ENCODE measurements around the gene ARHGEF10L.
A peak's percentile ranks its signal among the peaks of the same experiment; 100 is the strongest.

Gene ARHGEF10L

GRCh38 chr1:17597651-17598050 is 58.2 kb downstream of the ARHGEF10L start:
- TF ChIP-seq GATA2 (IDR thresholded peaks at IDR 0.05; ENCODE audit: low read depth, low read length) = no peak
- TF ChIP-seq GATA3 (IDR thresholded peaks at IDR 0.05; ENCODE audit: low read depth, low read length) = no peak

DNA sequence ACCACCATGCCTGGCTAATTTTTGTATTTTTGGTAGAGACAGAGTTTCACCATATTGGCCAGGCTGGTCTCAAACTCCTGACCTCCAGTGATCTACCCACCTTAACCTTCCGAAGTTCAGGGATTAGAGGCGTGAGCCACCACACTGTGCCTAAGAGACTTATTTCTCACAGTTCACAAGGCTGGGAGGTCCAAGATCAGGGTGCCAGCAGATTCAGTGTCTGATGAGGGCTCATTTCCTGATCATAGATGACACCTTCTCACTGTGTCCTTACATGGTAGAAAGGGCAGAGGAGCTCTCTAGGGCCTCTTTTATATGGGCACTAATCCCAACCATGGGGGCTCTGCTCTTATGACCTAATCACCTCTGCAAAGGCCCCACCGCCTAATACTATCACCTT is 58.8 kb downstream of the ARHGEF10L start:
- TF ChIP-seq GATA2 (IDR thresholded peaks at IDR 0.05; ENCODE audit: low read depth, low read length) (no peak), GATA3 (IDR thresholded peaks at IDR 0.05; ENCODE audit: low read depth, low read length) (no peak)

DNA sequence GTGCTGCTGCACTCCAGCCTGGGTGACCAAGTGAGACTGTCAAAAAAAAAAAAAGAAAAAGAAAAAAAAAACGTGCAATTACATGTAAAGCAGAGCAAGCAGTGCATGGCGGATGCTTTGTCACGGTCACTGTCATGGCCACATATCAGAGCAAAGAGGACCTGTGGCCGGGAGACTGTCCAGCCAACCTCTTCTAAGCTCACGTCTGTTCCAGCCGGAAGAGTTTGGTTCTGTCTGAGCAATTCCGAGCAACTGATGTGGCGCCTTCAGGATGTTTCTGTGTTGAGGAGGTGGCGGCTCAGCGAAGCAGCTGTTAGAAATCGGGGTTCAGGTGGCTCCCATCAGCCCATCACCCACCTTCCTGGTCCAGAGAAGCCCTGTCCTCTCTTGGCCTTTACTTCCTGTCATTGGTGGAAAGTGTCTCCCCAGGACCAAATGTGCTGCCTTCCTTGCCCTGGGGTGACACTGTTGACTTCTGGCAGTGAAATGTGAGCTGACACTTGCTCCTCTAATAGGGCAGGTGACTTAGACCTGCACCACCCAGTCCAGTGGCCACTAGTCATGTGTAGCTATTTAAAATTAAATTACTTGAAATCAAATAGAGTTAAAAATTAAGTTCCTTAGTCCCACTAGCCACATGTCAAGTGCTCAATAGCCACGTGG is 59.9 kb downstream of the ARHGEF10L start:
- TF ChIP-seq GATA3 (IDR thresholded peaks at IDR 0.05; ENCODE audit: low read depth, low read length) (no peak), GATA2 (IDR thresholded peaks at IDR 0.05; ENCODE audit: low read depth, low read length) (no peak)

GRCh38 chr1:17599954-17600300 is 60.4 kb downstream of the ARHGEF10L start:
- TF ChIP-seq GATA2 (IDR thresholded peaks at IDR 0.05; ENCODE audit: low read depth, low read length) = no peak
- TF ChIP-seq GATA3 (IDR thresholded peaks at IDR 0.05; ENCODE audit: low read depth, low read length) = no peak

GRCh38 chr1:17600321-17600720 is 60.8 kb downstream of the ARHGEF10L start:
- TF ChIP-seq GATA2 (IDR thresholded peaks at IDR 0.05; ENCODE audit: low read depth, low read length) = no peak
- TF ChIP-seq GATA3 (IDR thresholded peaks at IDR 0.05; ENCODE audit: low read depth, low read length) = no peak

DNA sequence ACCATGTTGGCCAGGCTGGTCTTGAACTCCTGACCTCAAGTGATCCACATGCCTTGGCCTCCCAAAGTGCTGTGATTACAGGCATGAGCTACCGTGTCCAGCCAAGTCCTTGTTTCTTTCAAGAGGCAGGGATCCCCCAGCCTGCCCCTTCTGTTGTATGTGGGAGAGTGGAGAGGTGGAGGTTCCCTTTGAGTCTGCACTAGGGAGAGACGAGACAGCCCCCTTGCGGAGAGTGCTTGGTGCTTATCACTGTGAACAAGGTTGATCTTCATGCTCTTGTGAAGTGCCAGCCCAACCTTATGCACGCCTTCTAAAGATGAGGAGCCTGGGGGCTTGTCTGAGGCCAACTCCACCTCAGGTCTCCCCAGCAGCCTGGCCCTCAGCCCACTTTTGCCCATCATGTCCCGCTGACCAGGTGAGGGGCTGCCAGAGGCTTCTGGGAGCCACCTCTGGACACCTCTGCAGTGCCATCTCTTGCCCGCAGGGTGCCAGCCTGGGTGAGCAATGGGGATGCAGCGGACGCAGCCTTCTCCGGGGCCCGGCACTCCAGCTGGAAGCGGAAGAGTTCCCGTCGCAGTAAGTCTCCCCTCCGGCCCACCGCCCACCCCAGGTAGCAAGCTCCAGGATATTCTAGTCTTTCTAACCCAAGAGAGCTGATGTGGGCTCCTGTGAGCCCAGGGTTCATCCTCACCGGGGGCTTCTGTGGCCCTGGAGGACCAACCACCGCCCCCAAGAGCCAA is 62.3 kb downstream of the ARHGEF10L start:
- no peak for TF ChIP-seq GATA3 (IDR thresholded peaks at IDR 0.05; ENCODE audit: low read depth, low read length)
- no peak for TF ChIP-seq GATA2 (IDR thresholded peaks at IDR 0.05; ENCODE audit: low read depth, low read length)

- TF ChIP-seq GATA2 (IDR thresholded peaks at IDR 0.05; ENCODE audit: low read depth, low read length) (peak; percentile 63; the same call in 1 of the 2 replicates), GATA3 (IDR thresholded peaks at IDR 0.05; ENCODE audit: low read depth, low read length) (no peak)
Observed at GRCh38 chr1:17603091-17603841, 63.8 kb downstream of the ARHGEF10L start.

- TF ChIP-seq GATA3 (IDR thresholded peaks at IDR 0.05; ENCODE audit: low read depth, low read length) = no peak
- no peak for TF ChIP-seq GATA2 (IDR thresholded peaks at IDR 0.05; ENCODE audit: low read depth, low read length)
Observed at GRCh38 chr1:17605582-17606344, 66.3 kb downstream of the ARHGEF10L start.

- TF ChIP-seq GATA2 (IDR thresholded peaks at IDR 0.05; ENCODE audit: low read depth, low read length) (no peak), GATA3 (IDR thresholded peaks at IDR 0.05; ENCODE audit: low read depth, low read length) (no peak)
Observed at GRCh38 chr1:17606826-17607440, 67.4 kb downstream of the ARHGEF10L start.

- TF ChIP-seq GATA2 (IDR thresholded peaks at IDR 0.05; ENCODE audit: low read depth, low read length) (no peak), GATA3 (IDR thresholded peaks at IDR 0.05; ENCODE audit: low read depth, low read length) (no peak)
Observed at GRCh38 chr1:17607644-17608581, 68.4 kb downstream of the ARHGEF10L start.

DNA sequence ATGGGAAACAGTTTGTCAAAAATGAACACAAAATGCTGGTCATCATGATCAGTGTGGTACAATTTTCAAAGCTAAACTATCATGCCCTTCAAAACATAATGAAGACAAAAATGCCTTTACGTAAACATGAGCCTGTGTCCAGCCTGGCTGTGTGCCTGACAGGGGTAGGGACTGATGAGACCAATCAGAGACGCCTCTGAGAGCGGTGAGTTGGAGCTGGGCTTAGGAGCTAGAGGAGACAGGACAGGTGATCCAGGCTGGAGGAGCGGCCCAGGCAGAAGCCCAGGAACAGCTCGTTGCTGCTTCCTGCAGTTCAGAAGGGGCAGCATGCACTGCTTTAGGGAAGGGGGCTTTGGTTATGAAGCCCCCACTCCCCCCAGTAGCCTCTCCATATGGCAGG is 70.0 kb downstream of the ARHGEF10L start:
- TF ChIP-seq GATA2 (IDR thresholded peaks at IDR 0.05; ENCODE audit: low read depth, low read length) = no peak
- TF ChIP-seq GATA3 (IDR thresholded peaks at IDR 0.05; ENCODE audit: low read depth, low read length) = no peak

DNA sequence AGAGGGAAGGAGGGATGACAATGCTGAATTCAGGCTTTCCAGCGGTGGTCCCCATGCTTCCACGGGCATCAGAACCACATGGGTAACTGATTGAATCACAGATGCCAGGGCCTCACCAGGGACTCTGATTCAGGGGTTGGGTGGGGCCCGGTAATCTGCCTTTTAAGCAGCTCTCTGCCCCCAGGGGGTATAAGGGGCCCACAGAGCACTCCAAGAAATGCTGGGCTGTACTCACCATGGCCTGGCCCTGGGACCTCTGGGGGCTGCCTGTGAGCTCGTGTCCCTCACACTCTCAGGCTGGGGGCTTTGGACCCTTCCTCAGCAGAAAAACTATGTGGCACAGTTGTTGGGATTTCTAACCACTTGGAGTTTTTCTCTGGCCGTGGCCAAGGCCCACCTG is 70.6 kb downstream of the ARHGEF10L start:
- TF ChIP-seq GATA3 (IDR thresholded peaks at IDR 0.05; ENCODE audit: low read depth, low read length) = no peak
- TF ChIP-seq GATA2 (IDR thresholded peaks at IDR 0.05; ENCODE audit: low read depth, low read length) = no peak

Data from SH-SY5Y (cell line).